BJ (cell line): ENCODE results near the gene MROH7. TPM values are rescaled to one million over a fixed set of nuclear protein-coding genes. Genes with fewer than 3 reads are reported as not detected.

Experiments
- CTCF ChIA-PET: fragments of 350-600 bp; formaldehyde crosslinking; extraction: SDS; loops from one replicate; lab custom pipeline; 2021; ENCODE audit warnings: antibody characterized with exemption, inconsistent platforms; lab: Yijun Ruan, JAX
- POLR2A ChIA-PET: fragments of 300-600 bp; sonication (Branson Sonifier 250); formaldehyde crosslinking; extraction: SDS; loops from one replicate; lab custom pipeline; 2021; ENCODE audit warnings: antibody characterized with exemption; lab: Charles Lee
- DNase-seq: peaks from one replicate; pipeline ENCODE4 v3.0.0-alpha.2; 2011; ENCODE audit warnings: low read depth
- H3K27me3 ChIP-seq: 2 replicates; pipeline ENCODE4 v1.6.0; 2011; ENCODE audit warnings: low read length; ENCODE audit not compliant: control insufficient read depth, insufficient read depth
- H3K36me3 ChIP-seq: 2 replicates; pipeline ENCODE4 v1.5.1; 2011; ENCODE audit warnings: low read length; ENCODE audit not compliant: control insufficient read depth, insufficient read depth
- H3K4me3 ChIP-seq: 2 replicates; pipeline ENCODE4 v1.5.1; 2011; ENCODE audit warnings: low read depth, mild to moderate bottlenecking, control low read depth, low read length
- polyA plus RNA-seq: library from polyadenylated mRNA; depleted of rRNA; stranded (reverse); fragments of >200 nt; gene quantifications from 2 replicates; pipeline ENCODE4 v1.2.3, GENCODE V29; 2011
- TF ChIP-seq, protein P1 (sequence below): IDR thresholded peaks from 2 replicates; pipeline ENCODE4 v1.5.1; 2011; ENCODE audit warnings: low read depth, mild to moderate bottlenecking, control low read depth, inconsistent platforms, low read length, moderate library complexity; ENCODE audit not compliant: insufficient read depth

Gene MROH7
- polyA plus RNA-seq, 1 experiment: 0.10 TPM

DNA sequence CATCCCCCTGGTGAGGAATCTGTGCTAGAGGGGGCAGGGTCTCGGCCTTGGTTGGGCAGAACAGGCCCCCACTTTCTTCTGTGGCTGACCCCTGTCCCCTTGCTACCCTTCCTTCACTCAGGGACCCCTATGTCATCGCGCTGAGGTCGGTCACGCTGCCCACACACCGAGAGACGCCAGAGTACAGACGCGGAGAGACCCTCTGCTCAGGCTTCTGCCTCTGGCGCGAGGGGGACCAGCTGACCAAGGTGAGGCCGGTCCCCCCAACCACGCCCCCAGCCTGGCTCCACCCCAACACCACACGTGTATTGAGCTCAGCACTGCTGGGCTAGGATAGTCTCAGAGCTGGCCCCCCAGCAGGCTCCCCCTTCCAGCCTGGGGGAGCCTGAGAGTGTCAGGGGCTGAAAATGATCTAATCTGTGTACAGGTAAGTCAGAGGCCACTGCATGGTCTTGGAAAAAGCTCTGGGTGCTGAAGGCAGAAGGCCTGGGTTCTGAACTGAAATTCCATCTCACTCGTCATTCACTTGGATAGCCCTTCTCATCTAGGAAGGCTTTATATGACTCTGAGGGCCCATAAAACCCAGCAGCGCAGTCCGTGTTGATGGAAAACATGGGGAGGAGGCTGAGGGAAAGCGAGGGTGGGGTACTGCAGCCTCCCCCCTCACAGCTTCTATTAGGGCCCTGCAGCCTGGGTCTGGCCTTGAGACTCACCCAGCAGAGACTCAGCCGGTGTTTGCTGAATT is 33.6 kb upstream of the MROH7 start:
- no peaks in the 10 kb centered on the region for H3K36me3 ChIP-seq

GRCh38 chr1:54608566-54609230 is 32.9 kb upstream of the MROH7 start:
- Histone ChIP-seq H3K36me3 (no peaks in the 10 kb centered on the region), H3K4me3 (no peak overlapping the region), H3K27me3 (no peaks in the 10 kb centered on the region)
- POLR2A ChIA-PET: no interaction called here
- TF ChIP-seq, protein P1, sequence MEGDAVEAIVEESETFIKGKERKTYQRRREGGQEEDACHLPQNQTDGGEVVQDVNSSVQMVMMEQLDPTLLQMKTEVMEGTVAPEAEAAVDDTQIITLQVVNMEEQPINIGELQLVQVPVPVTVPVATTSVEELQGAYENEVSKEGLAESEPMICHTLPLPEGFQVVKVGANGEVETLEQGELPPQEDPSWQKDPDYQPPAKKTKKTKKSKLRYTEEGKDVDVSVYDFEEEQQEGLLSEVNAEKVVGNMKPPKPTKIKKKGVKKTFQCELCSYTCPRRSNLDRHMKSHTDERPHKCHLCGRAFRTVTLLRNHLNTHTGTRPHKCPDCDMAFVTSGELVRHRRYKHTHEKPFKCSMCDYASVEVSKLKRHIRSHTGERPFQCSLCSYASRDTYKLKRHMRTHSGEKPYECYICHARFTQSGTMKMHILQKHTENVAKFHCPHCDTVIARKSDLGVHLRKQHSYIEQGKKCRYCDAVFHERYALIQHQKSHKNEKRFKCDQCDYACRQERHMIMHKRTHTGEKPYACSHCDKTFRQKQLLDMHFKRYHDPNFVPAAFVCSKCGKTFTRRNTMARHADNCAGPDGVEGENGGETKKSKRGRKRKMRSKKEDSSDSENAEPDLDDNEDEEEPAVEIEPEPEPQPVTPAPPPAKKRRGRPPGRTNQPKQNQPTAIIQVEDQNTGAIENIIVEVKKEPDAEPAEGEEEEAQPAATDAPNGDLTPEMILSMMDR: no peak
- CTCF ChIA-PET: interaction anchor here (1.2 kb wide), 1 partner anchor 12 kb away, joined by 3 read pairs; no protein-coding TSS in a partner anchor
- no peak for DNase-seq

More for the DNA sequence above, 33.6 kb upstream of the MROH7 start:
- DNase-seq: no peak
- POLR2A ChIA-PET: no interaction called here
- Histone ChIP-seq H3K27me3 (no peaks in the 10 kb centered on the region), H3K4me3 (no peak overlapping the region)
- TF ChIP-seq, protein P1: no peak
- CTCF ChIA-PET: no interaction called here

DNA sequence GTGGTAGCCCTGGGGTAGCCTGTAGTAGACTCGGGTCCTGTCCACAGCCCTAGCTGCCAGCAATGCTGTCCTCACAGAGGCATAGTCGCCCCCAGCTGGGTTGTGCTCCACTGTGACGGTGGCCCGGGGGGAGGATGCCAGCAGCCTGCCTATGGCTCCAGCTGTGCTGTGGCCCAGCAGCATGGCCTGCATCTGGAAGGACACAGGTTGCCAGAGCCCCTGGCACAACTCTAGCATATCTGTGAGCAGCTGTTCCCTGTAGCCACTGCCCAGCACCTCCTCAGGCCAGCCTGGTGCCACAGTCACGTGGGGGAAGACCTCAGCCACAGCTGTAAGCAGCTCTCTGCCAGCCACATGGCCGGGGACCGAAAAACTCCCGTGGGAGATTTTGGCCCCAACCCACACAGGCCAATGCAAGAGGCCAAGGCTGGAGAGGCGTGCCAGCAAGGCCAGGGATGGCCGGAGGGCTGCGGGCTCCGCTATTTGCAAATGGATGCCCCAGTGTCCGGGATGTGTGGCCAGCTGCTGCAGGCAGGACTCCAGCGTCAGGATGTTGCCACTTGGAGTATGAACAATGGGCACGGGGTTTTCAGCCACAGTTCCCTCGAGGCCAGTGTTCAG is 32.2 kb upstream of the MROH7 start:
- CTCF ChIA-PET: interaction anchor here (1.2 kb wide), 1 partner anchor 12 kb away, joined by 3 read pairs; no protein-coding TSS in a partner anchor
- TF ChIP-seq, protein P1: no peak
- no peak overlapping the region for H3K4me3 ChIP-seq
- no peaks in the 10 kb centered on the region for H3K27me3 ChIP-seq
- no peaks in the 10 kb centered on the region for H3K36me3 ChIP-seq
- no peak for DNase-seq
- POLR2A ChIA-PET: no interaction called here

GRCh38 chr1:54610048-54610447 is 31.5 kb upstream of the MROH7 start:
- ChIA-PET POLR2A (no interaction called here), CTCF (no interaction called here)
- DNase-seq: no peak

More at GRCh38 chr1:54610048-54610447, 31.5 kb upstream of the MROH7 start:
- no peaks in the 10 kb centered on the region for H3K36me3 ChIP-seq
- TF ChIP-seq, protein P1: no peak
- no peaks in the 10 kb centered on the region for H3K27me3 ChIP-seq
- H3K4me3 ChIP-seq: no peak overlapping the region
